GM21423 (cell line): Measurements from ENCODE around the gene NOL9.

Experiments
- ATAC-seq: cut with Tn5 transposase; IDR thresholded peaks from one replicate; pipeline ENCODE4 v1.9.1; 2021; ENCODE audit warnings: mild to moderate bottlenecking, moderate library complexity; ENCODE audit not compliant: unreplicated experiment

NOL9 gene

DNA sequence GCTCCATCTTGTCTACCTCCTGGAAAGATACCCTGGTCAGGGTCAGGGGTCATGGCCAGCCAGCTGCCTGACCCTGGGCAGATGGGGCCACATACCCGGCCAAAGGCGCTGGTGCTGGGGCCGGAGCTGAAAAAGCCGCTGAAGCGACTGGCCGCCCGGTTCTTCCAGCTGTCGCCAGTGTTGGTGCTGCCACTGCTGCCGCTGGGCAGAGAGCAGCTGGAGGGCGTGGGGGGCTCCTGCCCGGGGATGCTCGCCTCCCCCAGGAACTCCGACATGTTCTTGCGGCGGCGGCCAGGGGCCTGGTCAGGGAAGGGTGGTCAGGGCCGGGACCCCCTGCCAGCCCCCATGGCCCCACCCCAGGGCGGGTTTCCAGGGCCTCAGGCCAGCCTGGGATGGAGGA, 81.2 kb downstream of the NOL9 start:
- ATAC-seq = no peak

DNA sequence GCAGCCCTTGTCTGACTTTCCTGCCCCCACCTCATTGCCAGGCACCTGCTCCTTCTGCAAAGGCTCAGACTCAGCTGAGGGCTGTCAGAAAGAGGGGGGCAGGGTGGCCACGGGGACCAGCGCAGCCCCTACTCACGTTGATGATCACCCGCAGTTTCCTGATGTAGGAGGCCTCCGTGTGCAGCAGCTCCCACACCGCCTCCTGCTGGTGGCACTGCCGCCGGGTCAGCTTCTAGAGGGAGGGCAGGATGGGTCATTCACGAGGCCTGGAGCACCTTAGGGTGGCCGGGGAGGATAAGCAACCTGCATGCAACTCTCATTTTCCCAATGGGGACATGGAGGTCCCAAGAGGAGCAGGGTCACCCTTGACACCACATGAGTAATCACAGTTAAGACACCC, 81.9 kb downstream of the NOL9 start:
- no peak for ATAC-seq

DNA sequence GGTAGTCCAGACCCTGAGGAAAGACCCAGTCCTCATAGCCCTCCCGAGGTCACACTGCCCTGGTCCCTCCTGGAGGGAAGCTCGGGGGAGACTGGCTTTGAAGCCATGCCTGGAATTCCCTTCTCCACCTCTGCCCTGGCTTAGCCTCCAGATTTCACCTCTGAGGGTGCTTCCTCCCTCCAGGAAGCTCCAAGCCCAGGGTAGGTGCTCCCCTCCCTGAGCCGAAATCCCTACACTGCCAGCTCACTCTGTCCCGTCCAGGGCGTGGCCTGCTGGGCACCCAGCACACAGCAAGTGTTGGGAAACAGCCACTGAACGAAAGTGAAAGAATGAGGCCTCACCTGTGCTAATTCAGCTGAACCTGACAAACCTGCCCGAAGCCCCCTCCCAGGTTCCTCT, 82.3 kb downstream of the NOL9 start:
- ATAC-seq = no peak
